ENCODE results near the gene KIAA1671.

Gene KIAA1671

DNA sequence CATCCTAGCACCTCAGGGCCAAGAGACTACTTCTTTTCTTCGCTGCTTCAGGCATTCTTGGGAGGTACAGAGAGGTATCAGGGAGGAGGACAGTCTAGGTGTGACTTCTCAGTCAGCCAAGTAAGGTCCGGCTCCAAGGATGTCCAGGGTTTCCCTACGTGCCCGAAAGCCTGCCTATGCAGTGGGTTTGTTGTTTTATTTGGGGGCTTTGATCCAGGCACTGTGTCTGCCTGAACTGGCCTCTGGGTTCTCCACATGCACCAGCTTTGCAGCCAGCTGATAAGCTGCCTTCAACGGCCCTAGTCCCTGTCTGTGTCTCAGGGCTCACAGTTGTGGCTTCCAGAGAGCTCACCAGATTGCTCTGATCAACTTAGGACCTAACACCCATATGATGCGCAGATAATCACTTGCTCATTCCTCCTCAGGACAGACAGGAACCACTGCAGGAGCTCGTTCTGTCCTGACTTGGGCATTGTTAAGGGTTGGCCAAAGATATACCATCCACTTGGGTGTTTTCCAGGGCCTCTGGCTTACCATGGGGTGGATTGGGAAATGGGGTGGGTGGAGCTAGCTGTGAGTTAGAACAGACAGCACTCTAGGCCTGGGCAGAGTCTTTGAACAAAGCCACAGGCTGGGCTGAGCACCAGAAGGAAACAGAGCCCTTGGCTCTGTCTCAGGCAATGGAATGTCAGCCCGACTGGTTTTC lies 201.6 kb downstream of the KIAA1671 start:
- DNase-seq = no peak

GRCh38 chr22:25154667-25154999 lies 202.1 kb downstream of the KIAA1671 start:
- DNase-seq = no peak

DNA sequence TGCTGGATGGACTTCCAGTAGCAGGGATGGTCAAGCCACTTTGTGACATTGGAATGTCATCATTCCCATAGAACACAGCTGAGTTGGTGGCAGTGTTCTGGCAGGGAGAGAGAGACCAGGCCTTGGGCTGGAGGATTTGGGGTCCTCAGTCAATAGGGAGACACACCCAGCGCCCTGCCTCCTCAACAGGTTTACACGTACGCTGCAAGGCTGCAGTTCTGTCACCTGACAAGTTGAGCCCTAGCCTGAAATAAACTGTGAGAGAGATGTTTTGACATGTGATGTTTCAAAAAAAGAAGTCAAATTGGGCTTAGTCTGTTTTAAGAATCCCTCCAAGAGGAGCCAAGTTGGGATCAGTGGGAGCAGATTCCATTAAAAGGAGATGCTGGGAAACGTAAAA lies 204.2 kb downstream of the KIAA1671 start:
- DNase-seq = no peak

- DNase-seq = no peak
These were observed 206.5 kb downstream of the KIAA1671 start for GRCh38 chr22:25159028-25159427.

GRCh38 chr22:25160120-25160996 lies 207.8 kb downstream of the KIAA1671 start:
- no peak for DNase-seq

DNA sequence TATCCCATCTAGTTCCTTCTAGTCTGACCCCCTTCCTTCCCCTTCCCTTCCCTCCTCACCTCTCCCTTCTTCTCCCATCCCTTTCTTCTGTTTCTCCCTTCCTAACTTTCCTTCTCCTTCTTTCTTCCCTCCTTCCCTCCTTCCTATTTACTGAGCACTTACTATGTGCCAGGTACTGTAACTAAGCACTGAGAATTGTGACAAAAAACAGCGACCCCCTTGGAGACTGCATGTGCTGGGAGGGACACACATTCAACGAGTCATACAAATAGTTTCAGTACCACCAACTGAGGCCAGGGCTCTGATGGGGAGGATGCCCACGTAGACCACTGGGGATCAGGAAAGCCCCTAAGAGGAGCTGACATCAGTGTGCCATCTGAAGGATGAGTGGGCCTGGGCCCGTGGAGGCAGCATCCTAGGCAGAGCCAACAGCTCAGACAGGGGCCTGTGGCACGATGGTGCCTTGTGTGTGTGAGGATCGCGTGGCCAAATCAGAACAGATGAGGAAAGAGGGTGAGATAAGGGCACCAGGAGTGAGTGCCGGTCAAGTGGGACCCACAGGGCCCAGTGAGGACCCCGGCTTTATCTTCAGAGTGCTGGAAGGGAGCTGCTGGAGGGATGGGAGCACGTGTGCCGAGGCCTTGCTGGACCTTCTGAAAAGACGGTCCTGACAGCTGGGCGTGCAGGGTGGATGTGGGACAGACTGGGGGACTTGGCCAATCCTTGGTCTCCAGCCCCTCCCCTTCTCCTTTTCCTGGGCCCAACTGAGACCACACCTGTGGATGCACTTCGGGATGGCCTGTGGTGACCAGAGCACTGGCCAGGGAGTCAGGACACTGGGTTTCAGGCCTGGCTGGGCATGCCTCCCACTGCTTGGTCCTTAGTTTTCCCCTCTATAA lies 208.8 kb downstream of the KIAA1671 start:
- DNase-seq = no peak

DNA sequence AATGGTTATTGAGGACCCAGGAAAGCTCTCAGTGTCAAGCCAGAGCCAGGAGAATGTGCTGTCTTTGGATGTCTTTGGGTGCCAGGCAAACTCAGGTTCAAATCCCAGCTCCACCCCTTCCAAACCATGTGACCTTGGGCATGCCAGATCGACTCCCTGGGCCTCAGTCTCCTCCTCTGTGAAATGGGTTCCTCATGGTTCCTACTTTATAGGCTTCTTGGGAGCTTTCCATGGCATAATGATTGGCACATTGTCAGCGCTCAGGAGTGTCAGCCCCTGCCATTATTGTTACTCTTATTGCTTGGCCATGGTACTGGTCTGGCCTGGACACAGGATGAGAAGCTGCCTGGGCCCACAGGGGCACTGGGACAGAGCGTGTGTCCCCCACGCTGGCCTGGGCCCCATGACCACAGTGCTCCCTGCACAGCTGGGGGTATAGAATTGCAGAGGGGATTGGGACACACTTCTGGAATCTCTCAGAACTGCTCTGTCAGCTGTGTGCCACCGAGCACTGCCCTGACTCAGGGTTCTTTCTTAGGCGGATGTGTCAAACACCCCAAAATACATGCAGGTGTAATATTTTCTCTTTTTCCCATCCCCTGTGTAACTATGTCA lies 209.5 kb downstream of the KIAA1671 start:
- no peak for DNase-seq

DNA sequence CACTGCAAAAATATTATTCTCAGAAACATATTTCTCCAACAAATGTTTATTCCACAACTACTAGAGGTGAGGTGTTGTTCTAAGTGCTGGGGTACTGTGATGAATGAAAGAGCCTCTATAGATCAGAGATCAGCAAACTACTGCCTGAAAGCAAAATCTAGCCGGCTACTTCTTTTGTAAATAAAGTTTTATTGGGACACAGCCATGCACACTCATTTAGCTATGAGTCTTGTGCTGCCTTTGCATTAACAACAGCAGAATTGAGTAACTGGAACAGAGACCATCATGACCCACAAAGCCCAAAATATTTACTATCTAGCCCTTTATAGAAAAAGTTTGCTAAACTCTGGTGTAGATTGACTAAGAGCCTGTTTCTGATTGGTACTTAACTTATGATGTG lies 210.0 kb downstream of the KIAA1671 start:
- DNase-seq = no peak

GRCh38 chr22:25165785-25166184 lies 213.3 kb downstream of the KIAA1671 start:
- DNase-seq = no peak

DNA sequence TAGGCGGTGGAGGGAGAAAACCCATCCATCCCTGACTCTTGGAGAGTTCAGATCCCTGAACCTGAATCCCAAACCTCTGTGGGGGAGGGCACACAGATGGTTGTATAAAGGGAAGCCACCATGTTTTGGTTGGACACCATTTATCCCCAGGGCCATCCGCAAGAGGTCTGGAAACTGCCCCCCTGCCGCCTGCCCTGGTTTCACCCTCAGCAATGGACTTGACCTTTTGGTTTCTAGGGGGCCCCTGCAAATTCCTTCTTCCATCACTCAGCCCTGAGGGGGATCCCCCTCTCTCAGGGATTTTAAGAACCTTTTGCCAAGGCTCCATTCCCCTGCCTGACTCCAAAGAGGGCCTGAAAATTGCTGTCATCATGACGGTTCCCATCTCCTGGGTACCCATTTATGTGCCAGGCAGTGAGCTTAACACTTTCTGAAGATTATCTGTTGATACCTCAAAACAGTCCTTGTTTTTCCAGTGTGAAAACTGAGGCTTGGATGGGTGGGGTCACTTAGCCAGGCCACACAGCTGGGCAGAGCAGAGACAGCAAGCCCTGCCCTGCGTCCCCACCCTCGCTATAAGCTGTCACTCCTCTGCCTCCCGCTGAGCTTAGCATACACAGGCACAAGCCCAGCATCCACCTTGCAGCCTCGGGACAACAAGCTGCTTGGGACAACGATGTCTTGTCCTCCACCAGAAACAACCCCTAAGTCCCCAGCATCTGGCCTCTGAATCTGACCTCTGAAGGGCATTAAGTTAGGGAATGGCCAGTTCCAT lies 213.9 kb downstream of the KIAA1671 start:
- no peak for DNase-seq

- no peak for DNase-seq
These were observed 214.6 kb downstream of the KIAA1671 start for GRCh38 chr22:25167082-25167481.

DNA sequence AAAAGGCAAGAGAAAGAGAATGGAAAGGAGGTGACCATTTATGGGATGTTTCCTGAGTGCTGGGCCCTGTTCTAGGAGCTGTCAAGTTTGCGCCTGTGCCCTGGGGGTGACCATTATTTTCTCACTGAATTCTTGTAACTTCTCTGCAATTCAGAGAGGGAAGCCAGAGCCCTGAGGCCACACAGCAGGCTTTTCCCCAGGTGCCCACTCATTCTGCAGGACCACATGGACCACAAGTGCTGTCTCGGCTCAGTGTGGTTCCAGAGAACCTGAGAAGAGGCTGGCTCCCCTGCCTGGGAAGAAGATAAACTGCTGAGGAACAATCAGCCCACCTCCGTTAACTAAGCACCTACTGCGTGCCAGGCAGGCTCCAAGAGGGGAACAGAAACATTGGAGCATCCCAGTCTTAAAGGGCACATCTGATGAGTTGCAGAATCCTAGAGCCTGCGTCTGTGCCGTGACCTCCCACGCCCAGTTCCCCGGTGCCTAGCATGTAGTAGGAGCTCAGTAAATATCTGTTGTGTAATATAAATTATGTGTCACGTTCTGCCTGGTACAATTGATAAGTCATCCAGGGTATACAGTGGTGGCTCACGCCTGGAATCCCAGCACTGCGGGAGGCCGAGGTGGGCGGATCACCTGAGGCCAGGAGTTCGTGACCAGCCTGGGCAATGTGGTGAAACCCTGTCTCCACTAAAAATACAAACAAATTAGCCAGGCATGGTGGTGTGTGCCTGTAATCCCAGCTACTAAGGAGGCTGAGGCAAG lies 215.5 kb downstream of the KIAA1671 start:
- no peak for DNase-seq

GRCh38 chr22:25169278-25170031 lies 216.9 kb downstream of the KIAA1671 start:
- no peak for DNase-seq

GRCh38 chr22:25170426-25170980 lies 218.0 kb downstream of the KIAA1671 start:
- no peak for DNase-seq

- no peak for DNase-seq
These were observed 219.6 kb downstream of the KIAA1671 start for GRCh38 chr22:25172153-25172552.

- DNase-seq = no peak
These were observed 221.8 kb downstream of the KIAA1671 start for GRCh38 chr22:25174156-25174887.

GRCh38 chr22:25174888-25175411 lies 222.4 kb downstream of the KIAA1671 start:
- DNase-seq = no peak

DNA sequence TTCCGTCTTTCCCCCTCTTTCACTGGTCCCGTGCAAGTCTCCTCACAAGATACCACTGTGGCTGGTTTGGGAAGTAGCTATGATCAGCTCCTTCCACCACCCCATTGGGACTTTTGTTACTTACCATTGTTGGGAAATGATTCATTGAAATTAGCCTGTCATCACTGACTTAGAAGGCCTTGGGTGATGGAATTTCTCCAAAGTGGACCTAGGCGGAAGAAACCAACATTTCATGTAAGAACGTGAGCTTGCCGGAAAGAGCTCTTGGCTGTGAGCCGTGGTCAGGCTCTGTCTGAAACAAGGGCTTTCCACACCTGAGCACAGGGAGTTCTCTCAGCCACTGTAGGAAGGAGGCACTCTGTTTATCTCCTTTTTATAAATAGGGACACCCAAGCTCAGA lies 223.7 kb downstream of the KIAA1671 start:
- DNase-seq = no peak

GRCh38 chr22:25176799-25177198 lies 224.3 kb downstream of the KIAA1671 start:
- DNase-seq = no peak
